WTC11 (cell line): ENCODE measurements around the gene ADGRB2. TPM values are rescaled to one million over a fixed set of nuclear protein-coding genes. Genes with fewer than 3 reads are reported as not detected.

Experiments used
- ATAC-seq: fragments of 200-7000 bp; cut with Tn5 transposase; 2 replicates; pipeline ENCODE4 v1.10.0; 2021; ENCODE audit warnings: mild to moderate bottlenecking, moderate library complexity
- CTCF ChIA-PET: fragments of 300-600 bp; sonication (Branson Sonifier 250); formaldehyde crosslinking; loops from one replicate; lab custom pipeline; 2021; ENCODE audit warnings: antibody characterized with exemption; lab: Charles Lee
- POLR2A ChIA-PET: fragments of 350-600 bp; sonication (Branson Sonifier 250); formaldehyde crosslinking; loops from one replicate; lab custom pipeline; 2021; ENCODE audit warnings: antibody characterized with exemption; lab: Charles Lee
- DNase-seq: peaks from one replicate; pipeline ENCODE4 v3.0.0; 2021; ENCODE audit warnings: low spot score
- H3K27ac Mint-ChIP-seq: 2 replicates; pipeline ENCODE4 v1.8.0; 2021; ENCODE audit warnings: mixed read lengths
- H3K27me3 Mint-ChIP-seq: 2 replicates; pipeline ENCODE4 v1.8.0; 2021; ENCODE audit warnings: low read depth, mild to moderate bottlenecking, moderate library complexity, mixed read lengths
- H3K36me3 Mint-ChIP-seq: 2 replicates; pipeline ENCODE4 v1.8.0; 2021; ENCODE audit warnings: mixed read lengths
- H3K4me1 Mint-ChIP-seq: 2 replicates; pipeline ENCODE4 v1.8.0; 2022; ENCODE audit warnings: mixed read lengths
- H3K4me3 Mint-ChIP-seq: 2 replicates; pipeline ENCODE4 v1.8.0; 2021; ENCODE audit warnings: mild to moderate bottlenecking, moderate library complexity, mixed read lengths
- H3K9me3 Mint-ChIP-seq: 2 replicates; pipeline ENCODE4 v1.8.0; 2021; ENCODE audit warnings: mixed read lengths
- CREB1 ChIP-seq: sonication (generic); formaldehyde crosslinking; IDR thresholded peaks from 2 replicates; pipeline ENCODE4 v1.8.0; 2023; ENCODE audit warnings: mild to moderate bottlenecking, missing genetic modification reagents
- ESRRA ChIP-seq: sonication (generic); formaldehyde crosslinking; IDR thresholded peaks from 2 replicates; pipeline ENCODE4 v1.8.1; 2022; ENCODE audit warnings: mild to moderate bottlenecking, missing genetic modification reagents, borderline replicate concordance
- GRHL2 ChIP-seq: fragments of 250-450 bp; sonication (Bioruptor Pico); IDR thresholded peaks from 2 replicates; pipeline ENCODE4 v1.8.0; 2022; ENCODE audit warnings: mild to moderate bottlenecking, moderate library complexity; ENCODE audit not compliant: insufficient replicate concordance, severe bottlenecking
- NFE2L1 ChIP-seq: sonication (generic); formaldehyde crosslinking; IDR thresholded peaks from 2 replicates; pipeline ENCODE4 v1.8.1; 2023; ENCODE audit warnings: missing genetic modification reagents
- PRRX2 ChIP-seq: fragments of 250-450 bp; sonication (Bioruptor Pico); IDR thresholded peaks from 2 replicates; pipeline ENCODE4 v1.8.0; 2021; ENCODE audit warnings: mild to moderate bottlenecking
- RELA ChIP-seq: sonication (generic); formaldehyde crosslinking; IDR thresholded peaks from 2 replicates; pipeline ENCODE4 v1.8.1; 2022; ENCODE audit warnings: missing genetic modification reagents, mild to moderate bottlenecking, borderline replicate concordance
- SMAD3 ChIP-seq: sonication (generic); formaldehyde crosslinking; IDR thresholded peaks from 2 replicates; pipeline ENCODE4 v1.8.0; 2022; ENCODE audit warnings: missing genetic modification reagents, mild to moderate bottlenecking, borderline replicate concordance
- SP1 ChIP-seq: sonication (generic); formaldehyde crosslinking; conservative IDR thresholded peaks from 2 replicates; pipeline ENCODE4 v1.8.1; 2022; ENCODE audit warnings: missing genetic modification reagents
- TCF7 ChIP-seq: sonication (generic); formaldehyde crosslinking; IDR thresholded peaks from 2 replicates; pipeline ENCODE4 v1.8.0; 2022; ENCODE audit warnings: mild to moderate bottlenecking, low read depth, missing genetic modification reagents, moderate library complexity
- TEAD4 ChIP-seq: sonication (generic); formaldehyde crosslinking; IDR thresholded peaks from 2 replicates; pipeline ENCODE4 v1.8.0; 2022; ENCODE audit warnings: mild to moderate bottlenecking, missing genetic modification reagents
- ZNF317 ChIP-seq: sonication (generic); formaldehyde crosslinking; IDR thresholded peaks from 2 replicates; pipeline ENCODE4 v1.8.1; 2023; ENCODE audit warnings: low read depth, mild to moderate bottlenecking, moderate library complexity, missing genetic modification reagents, borderline replicate concordance
- ZNF416 ChIP-seq: fragments of 250-450 bp; sonication (Bioruptor Pico); IDR thresholded peaks from 2 replicates; pipeline ENCODE4 v1.9.0; 2021; ENCODE audit warnings: mild to moderate bottlenecking, inconsistent platforms
- total RNA-seq: library from RNA; stranded (reverse); gene quantifications from 3 replicates; pipeline ENCODE4 v1.2.3, GENCODE V29; 2021
- TF ChIP-seq, protein P1 (sequence below): sonication (generic); formaldehyde crosslinking; IDR thresholded peaks from 2 replicates; pipeline ENCODE4 v1.8.1; 2023; ENCODE audit warnings: mild to moderate bottlenecking, missing genetic modification reagents
- TF ChIP-seq, protein P2 (sequence below): fragments of 250-450 bp; sonication (Bioruptor Pico); IDR thresholded peaks from 2 replicates; pipeline ENCODE4 v1.9.0; 2021; ENCODE audit warnings: moderate library complexity, mild to moderate bottlenecking, inconsistent platforms, borderline replicate concordance
- TF ChIP-seq, protein P3 (sequence below): sonication (generic); formaldehyde crosslinking; IDR thresholded peaks from 2 replicates; pipeline ENCODE4 v1.8.1; 2022; ENCODE audit warnings: low read depth, missing genetic modification reagents, borderline replicate concordance
- TF ChIP-seq, protein P4 (sequence below): sonication (generic); formaldehyde crosslinking; IDR thresholded peaks from 2 replicates; pipeline ENCODE4 v1.8.1; 2023; ENCODE audit warnings: mild to moderate bottlenecking, moderate library complexity, missing genetic modification reagents

Gene ADGRB2
- total RNA-seq, 1 experiment from 2014 or later = 39.3 TPM

DNA sequence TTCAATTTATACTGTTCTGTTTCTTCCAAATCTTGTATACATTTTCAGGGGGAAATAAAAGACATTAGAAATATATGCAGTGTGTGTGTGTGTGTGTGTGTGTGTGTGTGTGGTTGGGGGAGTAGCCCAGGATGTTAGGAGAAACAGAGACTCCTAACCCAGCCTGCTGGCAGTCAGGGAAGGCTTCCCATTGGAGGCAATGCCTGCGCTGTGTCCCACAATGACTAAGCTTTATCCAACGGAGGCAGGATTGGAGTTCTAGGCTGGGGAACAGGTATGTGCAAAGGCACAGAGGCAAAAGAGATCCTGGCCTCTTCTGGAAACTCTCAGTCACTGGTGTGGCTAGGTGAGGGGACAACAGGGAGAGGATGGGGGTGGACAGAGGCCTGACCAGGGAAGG lies 16.5 kb upstream of the ADGRB2 start:
- TF ChIP-seq ZNF416 (CRISPR knock-in tag) (no peak), NFE2L1 (CRISPR knock-in tag) (peak; percentile 52; the same call in 1 of the 2 replicates)
- DNase-seq (no peak), ATAC-seq (0 out of 2 replicates have a peak, but pooled peaks have one; percentile 5)
- Mint-ChIP-seq H3K4me1 (peaks cover 39% of the 10 kb centered on the region), H3K27me3 (peaks cover 12% of the 10 kb centered on the region; the same call in 1 of the 2 replicates), H3K27ac (no peak overlapping the region), H3K36me3 (no peaks in the 10 kb centered on the region), H3K4me3 (no peak overlapping the region), H3K9me3 (no peaks in the 10 kb centered on the region)
- POLR2A ChIA-PET = no interaction called here
- CTCF ChIA-PET = interaction anchor here (3.2 to 5.8 kb wide), 4 partner anchors 8 to 65 kb away, joined by 12 to 53 read pairs (median 14); partner anchors contain the start of gene ADGRB2

DNA sequence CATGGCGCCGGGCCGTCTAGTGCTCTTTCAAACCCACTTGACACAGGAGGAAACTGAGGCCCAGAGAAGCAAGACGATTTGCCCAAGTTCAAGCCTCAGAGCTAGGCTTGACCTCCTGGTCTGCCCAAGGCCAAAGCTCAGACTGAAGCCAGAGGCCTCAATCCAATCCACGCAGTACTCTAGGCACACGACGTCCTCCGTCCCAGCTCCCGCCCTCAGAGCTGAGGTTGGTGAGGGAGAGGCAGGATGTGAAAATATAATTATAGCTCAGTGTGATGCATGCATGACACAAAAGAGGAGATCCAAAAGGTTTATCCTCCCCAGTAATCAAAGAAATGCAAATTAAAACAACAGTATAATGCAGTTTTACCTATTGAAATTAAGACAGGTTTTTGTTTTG lies 15.5 kb upstream of the ADGRB2 start:
- H3K4me1 Mint-ChIP-seq = peaks cover 39% of the 10 kb centered on the region
- no peak overlapping the region for H3K4me3 Mint-ChIP-seq
- ATAC-seq (no peak), DNase-seq (no peak)
- no peaks in the 10 kb centered on the region for H3K36me3 Mint-ChIP-seq
- CTCF ChIA-PET = interaction anchor here (0.6 to 5.8 kb wide), 9 partner anchors 9 to 161 kb away, joined by 3 to 53 read pairs (median 8); partner anchors contain the start of gene ADGRB2
- no peaks in the 10 kb centered on the region for H3K9me3 Mint-ChIP-seq
- peak overlapping the region; percentile 1; the same call in 1 of the 2 replicates for H3K27ac Mint-ChIP-seq
- POLR2A ChIA-PET = interaction anchor here (0.7 to 0.9 kb wide), 3 partner anchors 10 to 1073 kb away, joined by 4 to 5 read pairs (median 4); no protein-coding TSS in a partner anchor
- TF ChIP-seq RELA (CRISPR knock-in tag) = no peak
- TF ChIP-seq, protein P1, sequence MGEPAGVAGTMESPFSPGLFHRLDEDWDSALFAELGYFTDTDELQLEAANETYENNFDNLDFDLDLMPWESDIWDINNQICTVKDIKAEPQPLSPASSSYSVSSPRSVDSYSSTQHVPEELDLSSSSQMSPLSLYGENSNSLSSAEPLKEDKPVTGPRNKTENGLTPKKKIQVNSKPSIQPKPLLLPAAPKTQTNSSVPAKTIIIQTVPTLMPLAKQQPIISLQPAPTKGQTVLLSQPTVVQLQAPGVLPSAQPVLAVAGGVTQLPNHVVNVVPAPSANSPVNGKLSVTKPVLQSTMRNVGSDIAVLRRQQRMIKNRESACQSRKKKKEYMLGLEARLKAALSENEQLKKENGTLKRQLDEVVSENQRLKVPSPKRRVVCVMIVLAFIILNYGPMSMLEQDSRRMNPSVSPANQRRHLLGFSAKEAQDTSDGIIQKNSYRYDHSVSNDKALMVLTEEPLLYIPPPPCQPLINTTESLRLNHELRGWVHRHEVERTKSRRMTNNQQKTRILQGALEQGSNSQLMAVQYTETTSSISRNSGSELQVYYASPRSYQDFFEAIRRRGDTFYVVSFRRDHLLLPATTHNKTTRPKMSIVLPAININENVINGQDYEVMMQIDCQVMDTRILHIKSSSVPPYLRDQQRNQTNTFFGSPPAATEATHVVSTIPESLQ (CRISPR knock-in tag) = no peak
- no peak for TF ChIP-seq CREB1 (CRISPR knock-in tag)
- no peak for TF ChIP-seq ESRRA
- no peak for TF ChIP-seq TCF7 (CRISPR knock-in tag)
- TF ChIP-seq, protein P2, sequence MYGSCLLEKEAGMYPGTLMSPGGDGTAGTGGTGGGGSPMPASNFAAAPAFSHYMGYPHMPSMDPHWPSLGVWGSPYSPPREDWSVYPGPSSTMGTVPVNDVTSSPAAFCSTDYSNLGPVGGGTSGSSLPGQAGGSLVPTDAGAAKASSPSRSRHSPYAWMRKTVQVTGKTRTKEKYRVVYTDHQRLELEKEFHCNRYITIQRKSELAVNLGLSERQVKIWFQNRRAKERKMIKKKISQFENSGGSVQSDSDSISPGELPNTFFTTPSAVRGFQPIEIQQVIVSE (CRISPR knock-in tag) = no peak
- no peak for TF ChIP-seq ZNF317 (CRISPR knock-in tag)
- TF ChIP-seq TEAD4 = no peak
- TF ChIP-seq, protein P3, sequence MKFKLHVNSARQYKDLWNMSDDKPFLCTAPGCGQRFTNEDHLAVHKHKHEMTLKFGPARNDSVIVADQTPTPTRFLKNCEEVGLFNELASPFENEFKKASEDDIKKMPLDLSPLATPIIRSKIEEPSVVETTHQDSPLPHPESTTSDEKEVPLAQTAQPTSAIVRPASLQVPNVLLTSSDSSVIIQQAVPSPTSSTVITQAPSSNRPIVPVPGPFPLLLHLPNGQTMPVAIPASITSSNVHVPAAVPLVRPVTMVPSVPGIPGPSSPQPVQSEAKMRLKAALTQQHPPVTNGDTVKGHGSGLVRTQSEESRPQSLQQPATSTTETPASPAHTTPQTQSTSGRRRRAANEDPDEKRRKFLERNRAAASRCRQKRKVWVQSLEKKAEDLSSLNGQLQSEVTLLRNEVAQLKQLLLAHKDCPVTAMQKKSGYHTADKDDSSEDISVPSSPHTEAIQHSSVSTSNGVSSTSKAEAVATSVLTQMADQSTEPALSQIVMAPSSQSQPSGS (CRISPR knock-in tag) = no peak
- TF ChIP-seq, protein P4, sequence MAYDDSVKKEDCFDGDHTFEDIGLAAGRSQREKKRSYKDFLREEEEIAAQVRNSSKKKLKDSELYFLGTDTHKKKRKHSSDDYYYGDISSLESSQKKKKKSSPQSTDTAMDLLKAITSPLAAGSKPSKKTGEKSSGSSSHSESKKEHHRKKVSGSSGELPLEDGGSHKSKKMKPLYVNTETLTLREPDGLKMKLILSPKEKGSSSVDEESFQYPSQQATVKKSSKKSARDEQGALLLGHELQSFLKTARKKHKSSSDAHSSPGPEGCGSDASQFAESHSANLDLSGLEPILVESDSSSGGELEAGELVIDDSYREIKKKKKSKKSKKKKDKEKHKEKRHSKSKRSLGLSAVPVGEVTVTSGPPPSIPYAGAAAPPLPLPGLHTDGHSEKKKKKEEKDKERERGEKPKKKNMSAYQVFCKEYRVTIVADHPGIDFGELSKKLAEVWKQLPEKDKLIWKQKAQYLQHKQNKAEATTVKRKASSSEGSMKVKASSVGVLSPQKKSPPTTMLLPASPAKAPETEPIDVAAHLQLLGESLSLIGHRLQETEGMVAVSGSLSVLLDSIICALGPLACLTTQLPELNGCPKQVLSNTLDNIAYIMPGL = no peak
- no peak for TF ChIP-seq SMAD3 (CRISPR knock-in tag)
- TF ChIP-seq GRHL2 = no peak
- TF ChIP-seq PRRX2 (CRISPR knock-in tag) = no peak
- peaks cover 17% of the 10 kb centered on the region for H3K27me3 Mint-ChIP-seq

DNA sequence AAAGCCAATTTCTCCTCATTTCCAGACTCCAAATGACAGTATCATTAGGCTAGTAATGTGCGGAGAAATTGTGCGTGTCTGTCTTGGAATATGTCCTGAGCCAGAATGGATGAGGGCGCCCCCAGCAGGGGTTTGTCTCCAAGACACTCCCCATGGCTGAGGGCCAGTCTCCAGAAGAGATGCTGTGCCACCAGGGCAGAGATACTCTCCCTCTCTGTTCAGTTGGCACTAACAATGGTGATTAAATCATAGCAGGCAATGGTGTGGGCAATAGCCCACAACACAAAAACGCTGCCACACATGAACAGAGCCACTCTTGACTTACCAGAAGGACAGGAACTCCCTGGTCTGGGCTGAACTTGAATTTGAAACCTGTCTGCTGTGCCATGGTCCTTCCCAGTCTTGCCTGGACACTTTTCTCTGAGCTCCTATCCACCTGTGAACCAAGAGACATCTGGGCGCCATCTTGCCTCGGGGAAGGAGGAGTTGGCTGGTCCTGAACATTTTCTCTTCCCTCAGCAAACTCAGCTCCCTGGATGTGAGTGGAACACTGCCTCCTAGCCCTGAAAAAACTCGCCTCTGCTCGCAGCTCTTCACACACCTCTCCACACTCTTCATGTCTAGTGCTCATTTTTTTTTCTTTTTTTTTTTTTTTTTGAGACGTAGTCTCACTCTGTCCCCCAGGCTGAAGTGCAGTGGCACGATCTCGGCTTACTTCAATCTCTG lies 14.8 kb upstream of the ADGRB2 start:
- Mint-ChIP-seq H3K36me3 (no peaks in the 10 kb centered on the region), H3K27me3 (peaks cover 25% of the 10 kb centered on the region), H3K27ac (no peak overlapping the region), H3K9me3 (no peaks in the 10 kb centered on the region), H3K4me3 (no peak overlapping the region), H3K4me1 (peaks cover 39% of the 10 kb centered on the region)
- ATAC-seq = no peak
- DNase-seq = no peak
- ChIA-PET CTCF (interaction anchor here (0.6 to 5.8 kb wide), 10 partner anchors 10 to 185 kb away, joined by 3 to 53 read pairs (median 6); partner anchors contain the start of gene ADGRB2), POLR2A (interaction anchor here (0.7 to 0.9 kb wide), 4 partner anchors 9 to 1073 kb away, joined by 4 to 5 read pairs (median 4); no protein-coding TSS in a partner anchor)
- TF ChIP-seq, protein P2 (CRISPR knock-in tag) = no peak
- TF ChIP-seq SP1 (CRISPR knock-in tag) = no peak
